NCI-H1105 treated with DMSO at 0.1 percent for 48 hours (cell line): Measurements from ENCODE around the gene DST.

Experiments used
- DNase-seq: peaks from one replicate; lab custom pipeline; 2025; lab: John Stamatoyannopoulos, UW

Gene DST

DNA sequence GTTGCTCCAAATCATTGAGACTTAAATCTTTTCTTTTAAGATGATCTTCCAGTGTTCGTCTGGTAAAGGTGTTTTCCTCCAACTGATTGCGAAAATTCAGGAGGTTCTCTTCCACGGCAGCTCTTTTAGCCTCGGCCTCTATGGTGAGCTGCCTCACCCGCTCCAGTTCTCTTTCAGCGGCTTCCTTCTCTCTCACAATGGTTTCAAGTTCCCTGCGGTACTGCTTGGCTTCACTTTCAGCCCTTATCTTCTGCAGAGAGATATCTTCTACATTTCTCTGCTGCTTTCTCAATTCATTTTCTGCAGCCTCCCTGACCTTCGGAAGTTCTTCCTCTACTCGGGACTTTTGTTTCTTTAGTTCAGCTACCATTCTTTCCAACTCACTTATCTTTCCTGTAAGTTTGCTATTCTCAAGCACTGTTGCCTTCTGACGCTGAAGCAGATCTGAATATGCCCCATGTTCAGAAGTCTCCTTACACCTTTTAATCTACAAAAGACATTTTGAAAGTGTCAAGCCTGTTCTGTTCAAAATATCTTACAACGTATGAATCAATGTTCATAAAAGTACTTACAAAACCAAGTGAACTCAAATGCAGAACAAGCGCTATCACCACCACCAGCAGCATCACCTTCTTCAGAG lies 22.3 kb downstream of the DST start:
- no peak for DNase-seq

DNA sequence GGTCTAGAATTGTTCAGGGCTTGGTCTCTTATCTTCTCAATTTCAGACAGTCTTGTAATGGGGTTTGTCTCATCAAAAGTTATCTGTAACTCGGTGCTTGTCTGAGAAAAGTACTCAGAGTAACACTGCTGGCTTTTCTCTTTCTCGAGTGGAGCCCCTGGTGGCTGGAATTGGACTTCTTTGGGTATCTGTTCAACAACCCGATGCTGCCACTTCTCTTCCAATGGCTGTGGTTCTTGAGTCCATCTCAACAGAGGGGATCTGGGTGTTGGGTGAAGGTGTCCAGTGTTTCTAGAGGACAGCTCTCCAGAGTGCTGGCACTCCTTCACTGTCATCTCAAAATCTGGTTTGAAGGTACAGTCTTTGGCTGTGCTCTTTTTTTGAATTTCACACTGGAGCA lies 24.6 kb downstream of the DST start:
- DNase-seq, result no peak

DNA sequence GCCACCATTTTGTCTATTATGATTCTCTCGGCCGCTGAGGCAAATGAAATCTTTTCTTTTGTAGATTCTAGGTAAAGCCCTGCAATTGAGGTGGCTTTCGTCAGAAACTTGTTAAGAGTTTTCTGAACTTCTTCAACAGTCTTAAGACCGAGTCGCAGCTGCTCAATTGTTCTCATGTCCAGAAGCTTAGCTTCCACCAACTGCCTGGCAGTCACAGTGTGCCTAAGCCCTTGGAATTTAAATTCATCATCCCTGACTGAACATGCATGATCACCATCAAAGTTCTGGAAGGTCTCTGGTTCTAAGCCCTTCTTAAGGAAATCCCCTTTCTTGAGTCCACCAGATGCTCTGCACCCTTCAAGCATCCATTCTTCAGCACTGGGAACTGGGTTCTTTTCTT lies 25.7 kb downstream of the DST start:
- DNase-seq, result no peak

DNA sequence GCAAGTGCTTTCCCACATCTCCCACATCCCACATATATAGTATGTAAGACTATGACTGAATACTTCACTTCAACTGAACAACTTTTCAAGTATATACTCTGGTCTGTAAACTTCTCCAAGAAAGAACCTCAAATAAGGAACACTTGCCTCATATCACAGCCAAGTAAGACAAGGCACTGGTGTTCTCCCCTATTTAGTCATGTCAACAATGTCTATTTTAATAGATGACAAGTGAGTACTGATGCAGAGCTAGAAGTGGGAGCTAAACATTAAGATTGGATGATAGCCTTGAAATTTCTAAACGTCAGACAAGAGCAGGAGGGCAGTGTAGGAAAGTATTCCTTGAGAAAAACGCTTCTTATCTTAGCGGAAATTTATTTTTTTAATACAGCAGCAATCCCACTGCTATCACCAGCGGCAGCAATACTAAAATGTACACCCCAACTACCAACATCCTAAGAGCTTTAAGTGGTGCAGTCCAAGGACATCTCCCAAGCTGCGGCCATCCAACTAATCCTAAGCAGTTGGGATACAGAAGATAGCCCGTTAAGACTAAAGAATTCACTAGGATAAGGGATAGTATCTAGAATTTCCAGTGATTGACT lies 29.3 kb downstream of the DST start:
- no peak for DNase-seq

DNA sequence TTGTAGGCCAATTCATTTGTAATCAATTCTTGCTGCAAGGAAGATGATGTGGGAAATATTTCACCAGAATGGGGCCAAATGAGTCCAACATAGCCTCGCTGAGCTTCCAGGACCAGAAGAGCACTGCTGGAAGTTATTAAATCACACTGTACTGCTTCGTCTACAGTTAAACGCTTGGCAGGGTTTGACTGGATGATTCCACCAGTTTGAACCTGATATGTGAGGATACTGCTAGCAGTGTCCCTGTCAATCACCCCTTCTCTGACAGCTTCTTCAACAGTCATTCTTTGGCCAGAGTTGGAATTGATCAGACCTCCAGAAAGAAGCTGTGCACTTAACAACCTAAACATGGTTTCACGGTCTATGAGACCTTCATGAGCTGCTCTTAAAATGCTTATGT lies 34.4 kb downstream of the DST start:
- no peak for DNase-seq

DNA sequence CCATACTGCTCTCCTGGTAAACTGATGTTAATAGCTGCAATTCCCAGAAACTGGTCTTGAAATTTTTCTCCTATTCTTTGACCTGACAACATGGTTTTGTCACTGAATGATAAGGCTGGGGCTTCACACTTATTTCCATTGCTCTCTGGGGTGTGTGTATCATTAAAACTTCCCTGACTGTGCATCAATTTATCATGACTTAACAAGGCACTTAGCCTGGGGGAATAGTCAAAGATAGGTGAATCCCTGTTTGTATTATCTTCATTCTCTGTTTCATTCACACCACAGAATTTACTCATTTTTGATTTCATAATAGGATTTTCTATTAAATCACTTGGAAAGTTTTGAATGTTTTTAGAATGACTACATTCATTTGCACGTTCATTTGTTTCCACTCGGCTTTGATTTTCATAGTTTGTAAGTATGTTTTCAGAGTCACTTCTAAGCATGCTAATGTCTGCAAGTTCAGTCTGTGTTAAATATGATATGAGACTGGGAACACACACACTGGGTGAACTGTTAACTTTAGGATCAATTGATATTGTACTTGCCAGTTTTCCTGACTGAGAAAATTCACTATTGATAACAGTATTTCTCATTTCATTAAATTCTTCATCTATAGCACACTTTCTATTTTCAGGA lies 35.5 kb downstream of the DST start:
- DNase-seq, result no peak

DNA sequence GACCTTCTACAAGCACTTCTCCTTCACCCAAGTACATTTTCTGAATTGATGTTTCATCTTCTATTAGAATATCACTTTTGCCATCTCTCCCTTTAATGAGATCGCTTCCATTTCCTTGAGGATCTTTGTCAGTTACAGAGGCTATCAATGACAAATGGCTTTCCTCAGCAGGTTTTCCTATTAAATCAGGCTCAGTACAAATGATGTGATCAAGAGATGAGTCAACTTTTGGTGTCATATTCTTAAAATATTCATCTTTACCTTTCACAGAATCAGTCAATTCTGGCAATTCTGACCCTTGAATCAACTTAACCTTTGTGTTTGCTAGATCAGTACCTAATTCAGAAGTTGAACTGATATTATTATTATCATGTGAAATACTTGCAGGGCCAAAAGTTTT lies 37.3 kb downstream of the DST start:
- no peak for DNase-seq

DNA sequence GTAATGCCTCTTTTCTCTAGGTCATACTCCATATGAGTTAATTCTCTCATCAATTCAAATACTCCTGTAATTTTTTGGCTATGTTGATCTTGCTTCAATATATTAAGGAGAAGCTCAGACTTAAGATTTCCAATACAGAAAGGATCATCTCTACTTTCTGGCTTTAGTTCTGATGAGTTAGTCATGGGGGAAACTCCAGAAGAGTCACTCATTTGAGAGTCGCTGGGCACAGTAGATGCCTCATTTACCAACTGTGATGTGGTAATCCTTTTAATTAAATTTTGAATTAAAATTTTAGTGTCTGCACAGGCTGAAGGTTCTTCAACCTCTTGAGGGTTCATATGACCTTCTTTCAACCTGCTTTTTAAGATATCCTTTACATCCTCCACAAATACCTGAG lies 38.5 kb downstream of the DST start:
- no peak for DNase-seq

DNA sequence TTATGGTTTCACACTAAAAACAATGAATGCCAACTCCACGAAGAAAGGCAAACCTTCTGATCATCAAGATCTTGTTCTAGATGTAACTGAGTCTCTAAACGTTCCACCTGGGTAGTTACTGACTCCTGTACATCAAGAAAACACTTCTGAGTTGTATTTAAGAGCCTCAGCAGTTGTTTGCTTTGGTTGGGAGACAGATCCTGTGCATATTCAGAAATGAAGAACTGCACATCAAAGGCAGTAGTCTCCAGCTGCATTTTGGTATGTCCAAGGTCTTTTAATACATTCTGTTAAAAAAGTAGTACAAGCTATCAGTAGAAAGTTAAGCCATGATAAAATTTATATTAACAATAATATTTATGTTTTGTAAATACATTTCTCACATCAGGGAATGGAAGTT lies 41.3 kb downstream of the DST start:
- no peak for DNase-seq

DNA sequence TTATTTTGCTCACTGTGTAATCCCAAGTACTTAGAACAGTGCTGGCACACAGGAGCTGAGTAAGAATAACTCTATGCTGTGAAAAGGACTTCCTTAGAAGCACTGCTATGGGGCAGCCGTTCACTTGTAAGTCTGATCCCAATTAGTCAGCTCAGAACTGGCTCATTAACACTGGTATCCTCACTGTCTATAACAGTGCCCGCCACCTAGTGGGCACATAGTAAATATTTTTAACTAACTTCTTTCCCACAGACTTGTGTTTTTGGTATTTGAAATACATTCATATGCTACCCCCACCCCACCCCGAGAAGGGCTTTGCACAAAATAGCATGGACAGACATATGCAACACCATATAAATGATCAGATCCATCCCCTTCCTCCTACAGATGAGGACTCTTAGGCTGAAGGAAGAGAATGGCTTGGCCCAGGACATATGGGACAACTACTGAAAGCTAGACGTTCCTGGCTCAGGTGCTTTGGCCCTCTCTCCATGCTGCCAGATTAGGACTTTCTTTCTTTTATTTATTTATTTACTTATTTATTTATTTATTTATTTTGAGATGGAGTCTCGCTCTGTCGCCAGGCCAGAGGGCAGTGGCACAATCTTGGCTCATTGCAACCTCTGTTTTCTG lies 47.1 kb downstream of the DST start:
- DNase-seq, result peak; percentile 79

DNA sequence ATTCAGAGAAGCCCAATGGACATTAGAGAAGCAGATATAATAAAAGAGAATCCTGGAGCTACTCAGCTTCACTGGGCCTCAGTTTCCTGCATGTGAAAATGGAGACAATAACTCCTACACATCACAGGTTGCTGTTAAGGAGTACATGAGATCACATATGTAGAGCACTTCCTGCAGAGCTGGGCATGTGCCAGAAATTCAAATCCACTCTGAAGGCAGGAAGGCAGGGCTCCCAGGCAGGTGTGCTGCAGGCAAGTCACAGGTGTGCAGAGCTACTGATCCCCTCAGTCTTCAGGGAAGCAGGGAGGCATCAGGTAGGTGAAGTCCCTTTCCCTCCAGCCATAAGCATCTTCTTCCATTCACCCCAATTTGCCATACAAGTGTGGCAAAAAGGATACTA lies 48.0 kb downstream of the DST start:
- DNase-seq, result peak; percentile 77

DNA sequence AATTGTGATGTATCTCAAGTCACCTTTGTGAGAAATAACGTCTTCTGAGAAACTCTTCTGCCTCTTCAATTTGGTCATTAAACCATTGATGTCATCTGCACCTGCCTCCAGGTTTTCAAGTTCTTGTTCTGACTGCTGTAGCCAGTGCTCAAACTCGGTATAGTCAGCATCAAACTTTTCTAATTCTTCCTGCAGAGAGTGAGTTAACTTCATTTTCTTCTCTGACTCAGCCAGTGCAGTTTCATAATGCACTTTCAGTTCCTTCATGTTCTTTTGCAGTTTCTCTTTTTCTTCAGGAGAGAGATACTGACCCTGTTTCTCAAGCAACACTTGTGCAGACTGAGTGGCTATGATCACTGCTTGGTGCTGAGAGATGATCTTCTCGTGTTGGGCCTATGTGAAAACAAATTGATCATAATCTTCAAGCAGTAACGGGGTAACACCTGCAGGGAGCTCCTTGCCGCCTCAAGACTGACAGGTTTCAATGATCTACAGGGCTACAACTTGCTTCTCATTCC lies 48.8 kb downstream of the DST start:
- DNase-seq, result no peak

DNA sequence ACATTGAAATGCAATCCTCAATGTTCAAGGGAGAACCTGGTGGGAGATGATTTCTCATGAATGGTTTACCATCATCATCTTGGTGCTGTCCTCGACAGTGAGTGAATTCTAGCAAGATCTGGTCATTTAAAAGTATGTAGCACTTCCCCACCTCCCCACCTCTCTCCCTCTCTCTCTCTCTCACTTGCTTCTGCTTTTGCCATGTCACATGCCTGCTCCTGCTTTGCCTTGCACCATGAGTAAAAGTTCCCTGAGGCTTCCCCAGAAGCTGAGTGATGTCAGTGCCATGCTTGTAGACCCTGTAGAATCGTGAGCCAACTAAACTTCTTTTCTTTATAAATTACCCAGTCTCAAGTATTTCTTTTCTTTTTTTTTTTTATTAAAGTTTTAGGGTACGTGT lies 60.5 kb downstream of the DST start:
- no peak for DNase-seq

DNA sequence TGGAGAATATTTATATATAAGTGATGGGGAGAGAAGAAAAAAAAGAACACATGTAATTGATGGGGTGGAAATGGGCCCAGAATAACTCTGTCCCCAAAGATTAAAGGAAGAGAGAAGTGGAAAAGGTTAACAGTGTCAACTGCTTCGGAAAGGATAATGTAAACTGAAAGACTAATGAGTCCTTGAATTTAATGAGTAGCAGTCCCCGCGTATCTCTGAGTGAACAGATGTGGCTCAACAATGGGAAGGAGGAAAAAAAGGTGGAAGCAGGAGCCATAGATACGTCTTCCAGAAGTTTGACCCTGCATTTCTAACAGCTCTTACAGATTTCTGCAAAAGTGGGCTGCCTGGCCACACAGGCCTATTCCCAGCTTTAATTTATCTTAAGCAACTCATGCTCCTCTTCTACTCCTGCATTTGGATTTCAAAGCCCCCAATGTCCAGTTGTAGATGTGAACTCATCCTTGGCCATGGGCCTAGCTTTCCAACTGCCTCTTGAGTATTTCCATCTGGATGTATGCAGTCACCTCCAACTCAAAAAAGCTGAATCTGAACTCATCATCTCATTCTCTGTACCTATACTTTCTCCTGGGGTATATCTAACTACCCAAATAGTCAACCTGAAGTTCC lies 61.3 kb downstream of the DST start:
- DNase-seq, result no peak

DNA sequence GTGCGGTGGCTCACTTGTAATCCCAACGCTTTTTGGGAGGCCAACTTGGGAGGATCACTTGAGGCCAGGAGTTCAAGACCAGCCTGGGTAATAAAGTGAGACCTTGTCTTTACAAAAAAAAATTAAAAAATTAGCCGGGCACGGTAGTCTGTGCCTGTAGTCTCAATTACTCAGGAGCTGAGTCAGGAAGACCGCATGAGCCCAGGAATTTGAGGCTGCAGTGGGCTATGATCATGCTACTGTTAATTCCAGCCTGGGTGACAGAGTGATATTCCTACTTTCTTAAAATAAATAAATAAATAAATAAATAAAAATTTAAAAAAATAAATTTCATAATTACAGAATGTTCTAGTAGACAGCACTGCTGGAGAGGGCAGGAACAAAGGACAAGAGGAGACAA lies 62.4 kb downstream of the DST start:
- no peak for DNase-seq

DNA sequence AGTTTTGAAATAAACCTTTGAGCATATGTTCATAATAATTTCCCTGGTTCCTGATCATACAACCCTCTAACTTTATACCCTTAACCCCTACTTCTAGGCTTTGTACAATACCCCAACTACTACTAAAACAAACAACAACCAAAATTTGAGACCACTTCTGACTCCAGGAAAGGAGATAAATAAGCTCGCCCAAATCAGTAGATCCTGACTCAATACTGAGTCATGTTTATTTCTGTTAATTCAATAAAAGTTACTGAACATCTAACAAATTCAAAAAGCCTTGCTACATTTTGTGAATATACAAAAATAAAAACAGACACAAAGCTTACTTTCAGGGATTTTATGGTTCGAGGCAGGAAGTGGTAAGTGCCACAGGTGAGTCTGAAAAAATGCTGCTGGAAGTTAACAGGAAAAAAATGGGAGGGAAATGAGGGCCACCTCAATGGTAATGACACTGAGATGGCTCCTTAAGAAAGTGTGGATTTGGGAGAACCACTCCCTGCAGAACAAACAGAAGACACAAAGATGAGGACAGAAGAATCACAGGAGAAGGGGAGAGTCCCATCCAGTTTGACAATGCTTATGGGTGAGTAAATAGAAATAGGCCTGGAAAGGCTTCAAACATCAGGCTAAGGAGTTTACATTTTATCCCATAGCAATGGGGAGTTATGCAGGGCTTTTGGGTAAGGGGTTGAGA lies 63.4 kb downstream of the DST start:
- DNase-seq, result no peak

DNA sequence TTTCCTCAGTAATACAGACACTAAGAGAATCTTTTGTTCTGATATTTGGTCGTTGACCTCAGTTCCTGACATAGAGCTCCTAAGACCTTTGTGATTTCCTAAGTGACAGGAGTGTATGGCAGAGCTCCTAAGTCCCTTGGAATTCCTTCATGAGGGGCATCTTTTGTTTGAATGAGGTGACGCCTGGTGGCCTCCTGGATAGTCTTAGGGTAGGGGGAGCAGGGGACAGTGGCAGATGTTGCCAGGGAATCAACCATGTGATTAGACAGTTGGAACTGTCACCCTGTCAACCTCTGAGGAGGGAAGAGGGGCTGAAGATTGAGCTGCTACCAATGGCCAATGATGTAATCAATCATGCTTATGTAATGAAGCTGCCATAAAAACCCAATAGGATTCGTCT lies 67.0 kb downstream of the DST start:
- no peak for DNase-seq

DNA sequence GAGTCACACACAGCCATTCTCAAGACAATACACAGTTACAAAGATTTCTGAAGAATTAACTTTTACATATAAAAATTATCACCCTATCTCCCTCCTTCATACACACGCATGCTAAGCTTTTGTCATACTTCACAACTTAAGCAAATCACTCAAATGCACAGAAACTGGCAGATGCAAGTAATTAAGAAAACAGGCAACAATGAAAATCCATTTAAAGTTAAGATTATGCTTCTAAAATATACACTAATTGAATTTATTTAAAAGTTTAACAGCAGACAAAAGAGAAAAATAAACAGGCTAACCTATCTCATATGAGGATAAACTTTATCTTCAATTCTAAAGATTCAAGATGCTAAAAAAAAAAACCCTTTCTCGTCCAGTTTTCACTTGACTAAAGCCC lies 68.4 kb downstream of the DST start:
- DNase-seq, result no peak

DNA sequence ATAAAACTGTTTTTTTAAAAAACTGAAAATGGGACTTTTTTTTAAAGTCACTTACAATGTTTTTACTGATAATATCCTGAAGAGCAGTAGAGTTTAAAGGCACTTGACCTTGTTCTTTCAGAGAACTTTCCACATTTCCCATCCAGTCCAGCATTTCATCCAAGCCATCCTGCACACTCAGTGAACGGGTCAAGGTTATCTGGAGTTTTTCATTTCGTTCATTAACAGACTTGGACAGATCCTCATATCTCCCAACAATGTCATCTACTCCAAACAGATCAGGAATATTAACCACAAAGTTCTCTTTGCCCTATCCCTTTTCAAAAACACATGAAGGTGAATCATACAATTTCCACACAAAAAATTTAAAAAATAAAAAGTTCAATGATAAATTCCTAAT lies 69.1 kb downstream of the DST start:
- DNase-seq, result no peak

DNA sequence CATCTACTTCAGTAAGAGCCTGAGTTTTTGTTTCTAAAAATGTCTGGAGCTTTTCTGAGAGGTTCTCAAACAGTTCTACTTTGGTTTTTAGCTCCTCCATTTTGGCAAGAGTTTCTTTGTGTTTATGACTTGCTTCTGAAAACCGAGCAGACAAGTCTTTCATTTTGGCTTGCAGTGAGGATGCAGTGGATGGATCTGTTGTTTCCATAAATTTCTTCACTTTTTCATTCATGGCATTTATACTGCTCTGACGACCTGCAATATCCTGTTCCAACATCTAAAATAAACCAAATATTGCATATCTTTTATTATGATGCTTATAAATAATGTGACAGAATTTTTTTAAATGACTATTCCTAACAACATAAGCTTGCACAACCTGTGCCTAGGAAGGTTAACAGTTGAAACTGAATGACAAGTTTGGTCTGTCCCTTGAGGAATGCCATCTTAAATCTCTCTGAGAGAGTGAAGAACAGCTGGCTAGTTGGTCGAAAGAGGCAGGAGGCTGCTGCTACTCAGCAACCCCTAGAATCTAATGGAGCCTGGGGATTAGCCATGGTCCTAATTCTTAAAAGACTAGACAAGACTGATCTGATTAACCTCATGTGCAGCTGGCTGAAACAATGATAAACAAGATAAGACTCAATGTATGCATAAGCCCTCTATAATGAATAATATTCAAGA lies 69.8 kb downstream of the DST start:
- no peak for DNase-seq

DNA sequence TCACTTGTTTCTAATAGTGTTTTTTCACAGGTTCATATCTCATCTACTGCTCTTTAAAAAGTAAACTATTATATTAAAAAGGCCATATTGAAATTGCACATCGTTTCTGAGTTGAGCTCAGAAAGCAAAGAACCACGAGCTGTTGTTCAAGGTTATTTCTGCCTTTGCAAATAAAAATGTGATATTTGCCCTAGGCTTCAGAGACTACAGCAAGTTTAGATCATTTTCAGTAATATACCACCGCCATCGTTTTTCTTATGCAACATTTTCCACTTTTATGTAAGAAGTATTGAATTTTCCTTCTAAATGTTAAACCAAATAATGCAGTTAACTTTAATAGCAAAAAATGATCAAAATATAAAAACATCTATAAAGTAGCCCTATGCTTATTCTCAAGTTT lies 71.1 kb downstream of the DST start:
- DNase-seq, result no peak
